ENCODE data around the gene TMEM208. TPM values are rescaled to one million over a fixed set of nuclear protein-coding genes. Genes with fewer than 3 reads are reported as not detected.

The TMEM208 gene
- total and polyA plus RNA-seq, 2 of the 13 experiments (the other 11 are each of a cell fraction or from before 2014, with no cell fraction given) = 58.8 to 72.9 TPM

- Histone ChIP-seq H3K4me1 (ENCODE audit: insufficient read depth, low read length) (peaks cover 35% of the 10 kb centered on the region), H3K9me3 (ENCODE audit: low read length) (no peaks in the 10 kb centered on the region), H3K36me3 (replicated peaks in 1 of 2; ENCODE audit: control insufficient read depth in 1 of 2, insufficient read depth in 2 of 2, low read length in 2 of 2) (peaks cover 23 to 40% of the 10 kb centered on the region in 2 experiments), H3K4me2 (ENCODE audit: low read depth, low read length) (no peak overlapping the region), H3K79me2 (ENCODE audit: insufficient read depth, low read length) (no peaks in the 10 kb centered on the region), H3K4me3 (replicated peaks in 1 of 3; ENCODE audit: insufficient read depth in 1 of 3, low read depth in 2 of 3, low read length in 3 of 3) (no peak overlapping the region), H2AFZ (ENCODE audit: low read length) (no peak overlapping the region), H3K9ac (ENCODE audit: insufficient read depth, low read depth, low read length) (no peak overlapping the region), H3K27ac (ENCODE audit: extremely low read length, insufficient read depth, low read length) (peak overlapping the region; percentile 34), H3K27me3 (ENCODE audit: control insufficient read depth in 1 of 2, insufficient read depth in 2 of 2, low read length in 2 of 2) (no peaks in the 10 kb centered on the region), H4K20me1 (ENCODE audit: insufficient read depth, low read length) (no peaks in the 10 kb centered on the region)
- POLR2A ChIA-PET = no interaction called here
- intact Hi-C loops (cut with micrococcal nuclease; ENCODE audit: unreplicated experiment) = no loop called here
- CTCF ChIA-PET (ENCODE audit: low intra/inter-chr PET ratio, low total read pairs) = no interaction called here
- 98% methylated on average over 4 of the region's 4 CpGs for WGBS (ENCODE audit: low lambda C conversion rate)
- TF ChIP-seq, protein P1, sequence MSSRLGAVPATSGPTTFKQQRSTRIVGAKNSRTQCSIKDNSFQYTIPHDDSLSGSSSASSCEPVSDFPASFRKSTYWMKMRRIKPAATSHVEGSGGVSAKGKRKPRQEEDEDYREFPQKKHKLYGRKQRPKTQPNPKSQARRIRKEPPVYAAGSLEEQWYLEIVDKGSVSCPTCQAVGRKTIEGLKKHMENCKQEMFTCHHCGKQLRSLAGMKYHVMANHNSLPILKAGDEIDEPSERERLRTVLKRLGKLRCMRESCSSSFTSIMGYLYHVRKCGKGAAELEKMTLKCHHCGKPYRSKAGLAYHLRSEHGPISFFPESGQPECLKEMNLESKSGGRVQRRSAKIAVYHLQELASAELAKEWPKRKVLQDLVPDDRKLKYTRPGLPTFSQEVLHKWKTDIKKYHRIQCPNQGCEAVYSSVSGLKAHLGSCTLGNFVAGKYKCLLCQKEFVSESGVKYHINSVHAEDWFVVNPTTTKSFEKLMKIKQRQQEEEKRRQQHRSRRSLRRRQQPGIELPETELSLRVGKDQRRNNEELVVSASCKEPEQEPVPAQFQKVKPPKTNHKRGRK (CRISPR knock-in tag; IDR thresholded peaks at IDR 0.05) = no peak
- peak; percentile 48; the same call in 1 of the 2 replicates for TF ChIP-seq ZNF446 (CRISPR knock-in tag; IDR thresholded peaks at IDR 0.05)
- TF ChIP-seq BRCA1 (CRISPR knock-in tag; IDR thresholded peaks at IDR 0.05) = no peak
- DNase-seq (ENCODE audit: low spot score) (no peak), ATAC-seq (no peak), FAIRE-seq (no peak)
- in situ Hi-C loops (cut with HindIII; ENCODE audit: extremely low pct_ligation_motif_present, low pct_unique_long_range_greater_than_20kb) = no loop called here
- BruUV-seq (replicated peaks) = no TSS peak
These were observed 13.6 kb downstream of the TMEM208 start for GRCh38 chr16:67240506-67240905.

DNA sequence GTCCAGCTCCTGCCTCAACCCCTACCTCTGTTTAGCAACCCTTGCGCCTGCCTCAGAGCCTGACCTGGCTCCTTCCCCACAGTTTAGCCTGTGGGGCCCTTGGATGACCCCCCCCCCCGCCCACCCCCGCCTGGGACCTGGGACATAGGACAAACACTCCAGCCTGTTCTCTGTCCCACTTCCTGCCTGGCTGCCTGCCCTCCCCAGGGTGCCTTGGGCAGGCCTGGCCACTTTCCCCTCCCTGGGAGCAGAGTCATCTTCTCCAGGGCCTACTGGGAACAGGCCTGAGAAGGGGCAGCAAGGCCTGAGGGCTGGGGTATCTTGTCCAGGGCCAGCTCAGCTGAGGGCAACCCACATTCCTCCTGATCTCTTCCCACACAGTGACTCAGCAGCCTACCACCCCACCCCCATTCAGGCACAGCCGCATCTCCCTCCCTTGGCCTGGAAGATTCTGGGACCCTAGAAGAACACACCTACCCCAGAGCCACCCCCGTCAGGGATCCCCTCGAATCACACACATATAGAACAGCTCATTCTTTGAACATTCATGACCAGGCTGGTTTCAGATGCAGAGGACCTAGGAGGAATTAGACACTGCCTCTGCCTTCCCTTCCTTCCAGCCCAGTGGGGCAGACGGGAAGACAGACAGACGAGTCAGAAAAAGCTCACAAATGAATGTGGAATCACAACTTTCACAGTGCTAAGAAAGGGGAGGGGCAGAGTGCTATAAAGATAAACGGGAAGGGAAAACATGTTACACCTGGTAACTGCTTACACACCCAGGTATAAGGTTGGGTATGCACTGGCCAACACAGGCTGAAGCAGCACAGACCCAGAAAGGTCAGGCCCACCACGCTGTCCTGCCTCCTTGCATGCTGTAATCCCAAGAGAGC, 14.3 kb downstream of the TMEM208 start:
- no peaks in the 10 kb centered on the region for H4K20me1 ChIP-seq (ENCODE audit: insufficient read depth, low read length)
- no peak overlapping the region for H3K4me3 ChIP-seq (replicated peaks in 1 of 3; ENCODE audit: insufficient read depth in 1 of 3, low read depth in 2 of 3, low read length in 3 of 3)
- peaks cover 22 to 33% of the 10 kb centered on the region in 2 experiments for H3K36me3 ChIP-seq (replicated peaks in 1 of 2; ENCODE audit: control insufficient read depth in 1 of 2, insufficient read depth in 2 of 2, low read length in 2 of 2)
- ATAC-seq (peak; percentile 1; the same call in 2 of the 3 replicates), DNase-seq (ENCODE audit: low spot score) (peak; percentile 32), FAIRE-seq (no peak)
- 71% methylated on average over 10 of the region's 10 CpGs for WGBS (ENCODE audit: low lambda C conversion rate)
- H3K9me3 ChIP-seq (ENCODE audit: low read length) = no peaks in the 10 kb centered on the region
- H3K4me1 ChIP-seq (ENCODE audit: insufficient read depth, low read length) = peaks cover 40% of the 10 kb centered on the region
- in situ Hi-C loops (cut with HindIII; ENCODE audit: extremely low pct_ligation_motif_present, low pct_unique_long_range_greater_than_20kb) = no loop called here
- peak overlapping the region; percentile 34 for H3K27ac ChIP-seq (ENCODE audit: extremely low read length, insufficient read depth, low read length)
- H3K79me2 ChIP-seq (ENCODE audit: insufficient read depth, low read length) = no peaks in the 10 kb centered on the region
- TF ChIP-seq NFE2 (CRISPR knock-in tag; IDR thresholded peaks at IDR 0.05) (peak; percentile 87; the same call in 1 of the 2 replicates), ARNTL (CRISPR knock-in tag; IDR thresholded peaks at IDR 0.05) (no peak), NFE2L2 (IDR thresholded peaks at IDR 0.05; ENCODE audit: low read length) (peak; percentile 76; the same call in 1 of the 2 replicates), DMAP1 (CRISPR knock-in tag; IDR thresholded peaks at IDR 0.05) (no peak), ZNF709 (CRISPR knock-in tag; IDR thresholded peaks at IDR 0.05) (no peak), ZNF687 (CRISPR knock-in tag; IDR thresholded peaks at IDR 0.05) (0 out of 2 replicates have a peak, but pooled peaks have one; percentile 34), FOSL2 (CRISPR knock-in tag; IDR thresholded peaks at IDR 0.05) (peak; percentile 71)
- TF ChIP-seq, protein P2, sequence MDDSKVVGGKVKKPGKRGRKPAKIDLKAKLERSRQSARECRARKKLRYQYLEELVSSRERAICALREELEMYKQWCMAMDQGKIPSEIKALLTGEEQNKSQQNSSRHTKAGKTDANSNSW (CRISPR knock-in tag; IDR thresholded peaks at IDR 0.05; ENCODE audit: borderline replicate concordance) = no peak
- intact Hi-C loops (cut with micrococcal nuclease; ENCODE audit: unreplicated experiment) = no loop called here
- H2AFZ ChIP-seq (ENCODE audit: low read length) = no peak overlapping the region
- ChIA-PET CTCF (ENCODE audit: low intra/inter-chr PET ratio, low total read pairs) (no interaction called here), POLR2A (no interaction called here)
- H3K9ac ChIP-seq (ENCODE audit: insufficient read depth, low read depth, low read length) = peak overlapping the region; percentile 52; the same call in 1 of the 2 replicates
- H3K27me3 ChIP-seq (ENCODE audit: control insufficient read depth in 1 of 2, insufficient read depth in 2 of 2, low read length in 2 of 2) = no peaks in the 10 kb centered on the region
- no TSS peak for BruUV-seq (replicated peaks)
- H3K4me2 ChIP-seq (ENCODE audit: low read depth, low read length) = no peak overlapping the region

Measured in HepG2 (cell line).